ENCODE results near the gene KRT3. TPM values are rescaled to one million over a fixed set of nuclear protein-coding genes. Genes with fewer than 3 reads are reported as not detected.

The KRT3 gene
- total and polyA plus RNA-seq, 10 of the 15 experiments (the other 5 are each of a cell fraction or from before 2014, with no cell fraction given), result not detected

GRCh38 chr12:52829986-52830770, 34.3 kb upstream of the KRT3 start:
- Histone ChIP-seq H4K20me1 (ENCODE audit: control insufficient read depth, insufficient read depth) (no peaks in the 10 kb centered on the region), H3K4me3 (no peak overlapping the region), H3K36me3 (ENCODE audit: control insufficient read depth in 2 of 2, insufficient read depth in 2 of 2, low read length in 1 of 2) (no peaks in the 10 kb centered on the region), H2AFZ (ENCODE audit: control insufficient read depth, low read depth, low read length) (no peak overlapping the region), H3K27me3 (replicated peaks in 1 of 2; ENCODE audit: control insufficient read depth in 2 of 2, insufficient read depth in 2 of 2, low read length in 1 of 2) (peaks cover 0 to 5% of the 10 kb centered on the region in 2 experiments; a peak in 2 of 4 replicates), H3K9me3 (replicated peaks; ENCODE audit: control insufficient read depth, insufficient read depth, low read length) (no peaks in the 10 kb centered on the region), H3K4me1 (ENCODE audit: control insufficient read depth, insufficient read depth, low read length) (no peaks in the 10 kb centered on the region), H3K9ac (ENCODE audit: control insufficient read depth, insufficient read depth, low read length) (no peak overlapping the region), H3K4me2 (ENCODE audit: control insufficient read depth, insufficient read depth) (no peak overlapping the region), H3K27ac (ENCODE audit: control insufficient read depth, insufficient read depth) (no peak overlapping the region), H3K79me2 (ENCODE audit: control insufficient read depth, insufficient read depth, low read length) (no peaks in the 10 kb centered on the region)
- WGBS (ENCODE audit: insufficient coverage, insufficient replicate concordance, low lambda C conversion rate, missing lambda C conversion rate), result 10% methylated on average over 8 of the region's 8 CpGs
- no peak for ATAC-seq
- no peak for FAIRE-seq
- SMC1A ChIA-PET (ENCODE audit: uncharacterized antibody, unreplicated experiment), result no interaction called here
- in situ Hi-C loops (cut with MboI), result no loop called here
- no peak for DNase-seq (ENCODE audit: low read depth, low spot score)
- intact Hi-C loops (cut with micrococcal nuclease; ENCODE audit: unreplicated experiment), result no loop called here
- TF ChIP-seq BCLAF1 (IDR thresholded peaks at IDR 0.05) (no peak), NFIC (IDR thresholded peaks at IDR 0.05; ENCODE audit: low read depth, low read length) (no peak), E2F8 (IDR thresholded peaks at IDR 0.05; ENCODE audit: low read depth, partially characterized antibody) (no peak), RCOR1 (conservative IDR thresholded peaks at IDR 0.05; ENCODE audit: low read depth, low read length) (no peak), SUZ12 (IDR thresholded peaks at IDR 0.05; ENCODE audit: unreplicated experiment) (no peak), POLR2AphosphoS5 (IDR thresholded peaks at IDR 0.05; ENCODE audit: low read length) (no peak), CEBPB (IDR thresholded peaks at IDR 0.05; ENCODE audit: borderline replicate concordance in 1 of 2, low read depth in 2 of 2, low read length in 2 of 2) (no peak)
- TF ChIP-seq, protein P1, sequence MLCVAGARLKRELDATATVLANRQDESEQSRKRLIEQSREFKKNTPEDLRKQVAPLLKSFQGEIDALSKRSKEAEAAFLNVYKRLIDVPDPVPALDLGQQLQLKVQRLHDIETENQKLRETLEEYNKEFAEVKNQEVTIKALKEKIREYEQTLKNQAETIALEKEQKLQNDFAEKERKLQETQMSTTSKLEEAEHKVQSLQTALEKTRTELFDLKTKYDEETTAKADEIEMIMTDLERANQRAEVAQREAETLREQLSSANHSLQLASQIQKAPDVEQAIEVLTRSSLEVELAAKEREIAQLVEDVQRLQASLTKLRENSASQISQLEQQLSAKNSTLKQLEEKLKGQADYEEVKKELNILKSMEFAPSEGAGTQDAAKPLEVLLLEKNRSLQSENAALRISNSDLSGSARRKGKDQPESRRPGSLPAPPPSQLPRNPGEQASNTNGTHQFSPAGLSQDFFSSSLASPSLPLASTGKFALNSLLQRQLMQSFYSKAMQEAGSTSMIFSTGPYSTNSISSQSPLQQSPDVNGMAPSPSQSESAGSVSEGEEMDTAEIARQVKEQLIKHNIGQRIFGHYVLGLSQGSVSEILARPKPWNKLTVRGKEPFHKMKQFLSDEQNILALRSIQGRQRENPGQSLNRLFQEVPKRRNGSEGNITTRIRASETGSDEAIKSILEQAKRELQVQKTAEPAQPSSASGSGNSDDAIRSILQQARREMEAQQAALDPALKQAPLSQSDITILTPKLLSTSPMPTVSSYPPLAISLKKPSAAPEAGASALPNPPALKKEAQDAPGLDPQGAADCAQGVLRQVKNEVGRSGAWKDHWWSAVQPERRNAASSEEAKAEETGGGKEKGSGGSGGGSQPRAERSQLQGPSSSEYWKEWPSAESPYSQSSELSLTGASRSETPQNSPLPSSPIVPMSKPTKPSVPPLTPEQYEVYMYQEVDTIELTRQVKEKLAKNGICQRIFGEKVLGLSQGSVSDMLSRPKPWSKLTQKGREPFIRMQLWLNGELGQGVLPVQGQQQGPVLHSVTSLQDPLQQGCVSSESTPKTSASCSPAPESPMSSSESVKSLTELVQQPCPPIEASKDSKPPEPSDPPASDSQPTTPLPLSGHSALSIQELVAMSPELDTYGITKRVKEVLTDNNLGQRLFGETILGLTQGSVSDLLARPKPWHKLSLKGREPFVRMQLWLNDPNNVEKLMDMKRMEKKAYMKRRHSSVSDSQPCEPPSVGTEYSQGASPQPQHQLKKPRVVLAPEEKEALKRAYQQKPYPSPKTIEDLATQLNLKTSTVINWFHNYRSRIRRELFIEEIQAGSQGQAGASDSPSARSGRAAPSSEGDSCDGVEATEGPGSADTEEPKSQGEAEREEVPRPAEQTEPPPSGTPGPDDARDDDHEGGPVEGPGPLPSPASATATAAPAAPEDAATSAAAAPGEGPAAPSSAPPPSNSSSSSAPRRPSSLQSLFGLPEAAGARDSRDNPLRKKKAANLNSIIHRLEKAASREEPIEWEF (IDR thresholded peaks at IDR 0.05; ENCODE audit: insufficient replicate concordance, low read depth, low read length), result no peak
- RAD21 ChIA-PET (ENCODE audit: unreplicated experiment), result no interaction called here
- POLR2A ChIA-PET, result no interaction called here
- BruUV-seq (replicated peaks), result no TSS peak
- CTCF ChIA-PET, result no interaction called here

Data from GM12878 (cell line).